ENCODE measurements around the gene ZNF512. TPM values are rescaled to one million over a fixed set of nuclear protein-coding genes. Genes with fewer than 3 reads are reported as not detected.

ZNF512 gene
- total and polyA plus RNA-seq, 2 of the 13 experiments (the other 11 are each of a cell fraction or from before 2014, with no cell fraction given) = 29.8 to 31.0 TPM

GRCh38 chr2:27663285-27664153 is 80.7 kb downstream of the ZNF512 start, which contains the start of the genes SLC4A1AP and SUPT7L (continued):
- TF ChIP-seq ZNF652 (CRISPR knock-in tag; IDR thresholded peaks at IDR 0.05; ENCODE audit: borderline replicate concordance, low read depth) (no peak; the same call in 1 of the 2 replicates), USF2 (IDR thresholded peaks at IDR 0.05; ENCODE audit: low read depth, low read length) (no peak; the same call in 1 of the 2 replicates), USF2 (CRISPR knock-in tag; IDR thresholded peaks at IDR 0.05; ENCODE audit: borderline replicate concordance) (no peak), ZNF609 (CRISPR knock-in tag; IDR thresholded peaks at IDR 0.05; ENCODE audit: borderline replicate concordance) (peak; percentile 58; the same call in 1 of the 2 replicates), ARHGAP35 (CRISPR knock-in tag; IDR thresholded peaks at IDR 0.05; ENCODE audit: borderline replicate concordance) (peak; percentile 42; the same call in 1 of the 2 replicates), ZNF850 (CRISPR knock-in tag; conservative IDR thresholded peaks at IDR 0.05) (no peak), PHF8 (CRISPR knock-in tag; IDR thresholded peaks at IDR 0.05) (peak; percentile 96), ZNF205 (CRISPR knock-in tag; IDR thresholded peaks at IDR 0.05) (peak; percentile 94), SIN3A (IDR thresholded peaks at IDR 0.05; ENCODE audit: borderline replicate concordance, low read depth, low read length) (peak; percentile 90; the same call in 1 of the 2 replicates), THAP8 (CRISPR knock-in tag; IDR thresholded peaks at IDR 0.05; ENCODE audit: borderline replicate concordance) (0 out of 2 replicates have a peak, but pooled peaks have one; percentile 73), ZSCAN12 (CRISPR knock-in tag; IDR thresholded peaks at IDR 0.05) (peak; percentile 55; the same call in 1 of the 2 replicates), ZNF382 (CRISPR knock-in tag; IDR thresholded peaks at IDR 0.05; ENCODE audit: borderline replicate concordance) (no peak), ZNF337 (CRISPR knock-in tag; IDR thresholded peaks at IDR 0.05; ENCODE audit: borderline replicate concordance, low read depth) (peak; percentile 92; the same call in 1 of the 2 replicates), POGK (CRISPR knock-in tag; conservative IDR thresholded peaks at IDR 0.05) (peak; percentile 95)
